Prostate gland (tissue), 2 donors: ENCODE results near the gene ZNF132. TPM values are rescaled to one million over a fixed set of nuclear protein-coding genes. Genes with fewer than 3 reads are reported as not detected.

Experiments
- DNase-seq: peaks from one replicate; pipeline ENCODE4 v3.0.0-alpha.2; 2019; ENCODE audit warnings: low spot score
- H3K27ac ChIP-seq, 2 donors: fragments of 200-600 bp; sonication (generic); 2 replicates each; pipeline ENCODE4 v1.5.1; 2017 to 2019
- H3K27me3 ChIP-seq: fragments of 200-600 bp; sonication (generic); replicated peaks from 2 replicates; pipeline ENCODE4 v1.5.1; 2019; ENCODE audit not compliant: insufficient read depth
- H3K36me3 ChIP-seq, 2 donors: fragments of 200-600 bp; sonication (generic); 1 replicate in 1 of 2; 2 replicates in 1 of 2; pipeline versions ENCODE4 v1.5.1 to v1.8.1; 2017 to 2019
- H3K4me1 ChIP-seq: fragments of 200-600 bp; sonication (generic); replicated peaks from 2 replicates; pipeline ENCODE4 v1.5.1; 2019
- H3K4me3 ChIP-seq, 2 donors: fragments of 200-600 bp; sonication (generic); 2 replicates each; pipeline ENCODE4 v1.5.1; 2017 to 2019
- H3K9me3 ChIP-seq: fragments of 200-600 bp; sonication (generic); 2 replicates; pipeline ENCODE4 v1.5.1; 2017
- CTCF ChIP-seq, 4 experiments: fragments of 200-600 bp in 2 of 4; fragments of 450-650 bp in 2 of 4; sonication (generic) in 2 of 4; IDR thresholded peaks; 1 replicate in 3 of 4; 2 replicates in 1 of 4; pipeline ENCODE4 v1.5.1; 2016 to 2019; ENCODE audit warnings: antibody characterized with exemption in 4 of 4, mild to moderate bottlenecking in 2 of 4, moderate library complexity in 2 of 4
- POLR2A ChIP-seq: fragments of 450-650 bp; IDR thresholded peaks from one replicate; pipeline ENCODE4 v1.6.1; 2016; ENCODE audit warnings: antibody characterized with exemption, mild to moderate bottlenecking
- POLR2AphosphoS5 ChIP-seq: sonication (generic); formaldehyde crosslinking; IDR thresholded peaks from one replicate; pipeline ENCODE4 v1.6.1; 2017; ENCODE audit warnings: antibody characterized with exemption
- WGBS: methylation state at CpG from one replicate; pipeline ENCODE4 v1.1.5; 2018; 5-methylcytosine and 5-hydroxymethylcytosine counted together
- intact Hi-C: fragments of 100-400 bp; cut with DNase I; formaldehyde crosslinking; loops from one replicate; pipeline ENCODE4 v1.14.2; 2022
- total RNA-seq, 2 donors: library from RNA; depleted of rRNA; stranded (reverse); fragments of >200 nt; gene quantifications; one replicate each; pipeline ENCODE4 v1.1.0, GENCODE V29; 2016

ZNF132 gene
- total RNA-seq, 2 donors from 2014 or later, result 8.1 to 12.2 TPM

- Histone ChIP-seq H3K4me1 (peaks cover 11% of the 10 kb centered on the region), H3K9me3 (no peaks in the 10 kb centered on the region), H3K27ac (peak within 1 kb of the TSS; percentile 85 to 86), H3K4me3 (peak within 1 kb of the TSS; percentile 52 to 58), H3K27me3 (no peaks in the 10 kb centered on the region), H3K36me3 (peaks cover 0 to under 1% of the 10 kb centered on the region in 2 donors)
- under 1% methylated on average over 64 of the region's 64 CpGs for WGBS
- peak in 1 of 4 experiments; percentile 13 for TF ChIP-seq CTCF (IDR thresholded peaks at IDR 0.05)
- TF ChIP-seq POLR2AphosphoS5, result peak; percentile 93
- peak; percentile 24 for TF ChIP-seq POLR2A
- DNase-seq, result peak; percentile 94
- intact Hi-C loops, result no loop called here
These were observed 36.0 kb upstream of the ZNF132 start, which contains the start of gene ZNF446 for GRCh38 chr19:58475714-58476497. Gene ZNF446 (plus strand): TSS chr19:58476352. CDS start chr19:58477219, 867 bp downstream.

DNA sequence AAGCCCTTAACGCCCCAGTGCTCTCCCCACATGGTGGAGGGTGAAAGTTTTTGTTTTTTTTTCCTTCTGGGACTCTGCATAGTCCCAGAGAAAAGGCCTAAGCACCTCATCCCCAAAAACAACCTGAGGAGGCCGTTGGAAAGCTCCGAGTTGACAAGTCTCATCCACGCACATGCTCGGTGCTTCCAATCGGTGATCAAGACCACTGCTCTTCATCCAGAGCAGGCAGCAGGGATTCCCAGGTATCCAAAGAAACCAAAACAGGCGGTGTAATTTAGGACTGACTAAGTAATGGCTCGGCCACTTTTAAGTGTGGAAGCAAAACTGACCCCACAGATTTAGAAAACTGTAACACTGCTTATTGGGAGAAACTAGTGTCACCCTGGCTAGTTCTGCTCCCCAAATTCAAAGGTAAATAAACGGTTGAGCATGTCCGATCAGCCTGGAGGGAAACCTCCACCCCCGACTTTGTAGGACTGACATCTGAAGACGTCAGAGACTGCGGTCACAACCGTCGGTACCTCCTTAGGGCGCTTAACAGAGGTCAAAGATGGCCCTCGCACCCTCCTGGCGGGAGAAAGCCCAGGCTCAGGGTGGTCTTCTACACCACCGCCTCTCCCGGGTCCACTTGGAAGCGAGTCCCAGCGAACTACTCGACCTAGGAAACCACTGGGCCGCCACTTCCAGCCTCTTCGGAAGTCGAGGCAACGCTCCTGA lies 35.2 kb upstream of the ZNF132 start:
- H3K27me3 ChIP-seq, result no peaks in the 10 kb centered on the region
- DNase-seq, result no peak
- TF ChIP-seq POLR2A, result no peak
- no peak for TF ChIP-seq POLR2AphosphoS5
- no peak for TF ChIP-seq CTCF (IDR thresholded peaks at IDR 0.05)
- intact Hi-C loops, result no loop called here
- peak overlapping the region; percentile 52 to 58 for H3K4me3 ChIP-seq
- peak overlapping the region; percentile 85 to 86 for H3K27ac ChIP-seq
- WGBS, result 17% methylated on average over 27 of the region's 27 CpGs
- H3K4me1 ChIP-seq, result peaks cover 11% of the 10 kb centered on the region
- no peaks in the 10 kb centered on the region for H3K9me3 ChIP-seq
- H3K36me3 ChIP-seq, result peaks cover 0 to 8% of the 10 kb centered on the region in 2 donors

GRCh38 chr19:58474291-58474996 lies 34.5 kb upstream of the ZNF132 start:
- WGBS, result 87% methylated on average over 12 of the region's 12 CpGs
- Histone ChIP-seq H3K9me3 (no peaks in the 10 kb centered on the region), H3K4me3 (no peak overlapping the region), H3K36me3 (peaks cover 5 to 10% of the 10 kb centered on the region in 2 donors), H3K4me1 (peaks cover 11% of the 10 kb centered on the region), H3K27ac (no peak overlapping the region), H3K27me3 (no peaks in the 10 kb centered on the region)
- intact Hi-C loops, result no loop called here
- TF ChIP-seq POLR2AphosphoS5, result no peak
- no peak for TF ChIP-seq POLR2A
- TF ChIP-seq CTCF (IDR thresholded peaks at IDR 0.05), result no peak
- no peak for DNase-seq

GRCh38 chr19:58473775-58474174 lies 33.8 kb upstream of the ZNF132 start:
- Histone ChIP-seq H3K4me3 (no peak overlapping the region), H3K27me3 (no peaks in the 10 kb centered on the region), H3K27ac (no peak overlapping the region), H3K4me1 (peaks cover 11% of the 10 kb centered on the region), H3K9me3 (no peaks in the 10 kb centered on the region), H3K36me3 (peaks cover 5 to 10% of the 10 kb centered on the region in 2 donors)
- intact Hi-C loops, result no loop called here
- TF ChIP-seq POLR2AphosphoS5 (no peak), CTCF (IDR thresholded peaks at IDR 0.05) (no peak), POLR2A (no peak)
- no peak for DNase-seq
